Activated CD4-positive, alpha-beta memory T cell treated with anti-CD3 and anti-CD28 coated beads for 36 hours (primary cell): ENCODE results near the gene SMIM22. TPM values are rescaled to one million over a fixed set of nuclear protein-coding genes. Genes with fewer than 3 reads are reported as not detected.

Source experiments
- CTCF ChIA-PET: fragments of 350-600 bp; sonication (Branson Sonifier 250); formaldehyde crosslinking; loops from one replicate; lab custom pipeline; 2021; ENCODE audit warnings: antibody characterized with exemption, inconsistent platforms; lab: Charles Lee
- POLR2A ChIA-PET: fragments of 350-600 bp; sonication (Branson Sonifier 250); formaldehyde crosslinking; loops from one replicate; lab custom pipeline; 2021; ENCODE audit warnings: antibody characterized with exemption; lab: Charles Lee
- DNase-seq: peaks from one replicate; pipeline ENCODE4 v3.0.0-alpha.2; 2020
- H3K27ac Mint-ChIP-seq: one replicate; pipeline ENCODE4 v1.8.0; 2021; ENCODE audit warnings: mixed read lengths
- H3K27me3 Mint-ChIP-seq: one replicate; pipeline ENCODE4 v1.8.0; 2021; ENCODE audit warnings: mixed read lengths
- H3K36me3 Mint-ChIP-seq: one replicate; pipeline ENCODE4 v1.8.0; 2021; ENCODE audit warnings: mixed read lengths
- H3K4me1 Mint-ChIP-seq: one replicate; pipeline ENCODE4 v1.8.0; 2021; ENCODE audit warnings: low read depth, mixed read lengths
- H3K4me3 Mint-ChIP-seq: one replicate; pipeline ENCODE4 v1.8.0; 2021; ENCODE audit warnings: mild to moderate bottlenecking, mixed read lengths
- H3K9me3 Mint-ChIP-seq: one replicate; pipeline ENCODE4 v1.8.0; 2021; ENCODE audit warnings: mixed read lengths
- intact Hi-C: fragments of 100-400 bp; cut with micrococcal nuclease; formaldehyde crosslinking; loops from one replicate; pipeline ENCODE4 v1.15.1; 2023
- total RNA-seq, 2 experiments: library from RNA; stranded (reverse); gene quantifications; one replicate each; pipeline ENCODE4 v1.2.3, GENCODE V29; 2021

The SMIM22 gene
- total RNA-seq, 2 experiments from 2014 or later, result not detected

- H3K4me3 Mint-ChIP-seq, result no peak overlapping the region
- ChIA-PET POLR2A (no interaction called here), CTCF (no interaction called here)
- H3K27me3 Mint-ChIP-seq, result no peaks in the 10 kb centered on the region
- H3K36me3 Mint-ChIP-seq, result peaks cover 47% of the 10 kb centered on the region
- H3K9me3 Mint-ChIP-seq, result no peaks in the 10 kb centered on the region
- H3K27ac Mint-ChIP-seq, result no peak overlapping the region
- no peaks in the 10 kb centered on the region for H3K4me1 Mint-ChIP-seq
- no peak for DNase-seq
- intact Hi-C loops, result no loop called here
Observed at GRCh38 chr16:4813251-4814003, 18.3 kb downstream of the SMIM22 start.

DNA sequence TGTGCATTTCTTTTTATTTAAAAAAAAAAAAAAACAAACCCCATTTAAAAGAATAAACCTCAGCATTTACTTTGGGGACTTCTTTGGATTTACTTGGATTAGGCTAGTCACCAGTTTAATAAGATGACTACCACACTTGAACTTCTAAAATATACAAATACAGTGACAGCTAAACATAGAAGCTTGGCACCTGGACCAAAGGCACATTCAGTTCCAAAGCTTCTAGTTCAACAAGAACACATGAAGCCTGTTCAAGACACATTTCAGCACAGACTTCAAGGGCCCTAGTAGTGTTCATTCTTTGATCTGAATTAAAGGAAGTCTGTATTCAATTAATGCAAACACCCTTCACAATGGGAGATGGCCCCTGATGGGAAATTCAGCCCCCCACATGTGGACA is 18.9 kb downstream of the SMIM22 start:
- Mint-ChIP-seq H3K27ac (no peak overlapping the region), H3K4me1 (no peaks in the 10 kb centered on the region), H3K9me3 (no peaks in the 10 kb centered on the region), H3K36me3 (peaks cover 48% of the 10 kb centered on the region), H3K4me3 (no peak overlapping the region), H3K27me3 (no peaks in the 10 kb centered on the region)
- POLR2A ChIA-PET, result no interaction called here
- intact Hi-C loops, result no loop called here
- DNase-seq, result no peak
- CTCF ChIA-PET, result no interaction called here

- H3K4me3 Mint-ChIP-seq, result no peak overlapping the region
- intact Hi-C loops, result no loop called here
- ChIA-PET POLR2A (no interaction called here), CTCF (interaction anchor here (1.3 kb wide), 1 partner anchor 12 kb away, joined by 3 read pairs; no protein-coding TSS in a partner anchor)
- DNase-seq, result no peak
- no peak overlapping the region for H3K27ac Mint-ChIP-seq
- H3K36me3 Mint-ChIP-seq, result peaks cover 48% of the 10 kb centered on the region
- no peaks in the 10 kb centered on the region for H3K9me3 Mint-ChIP-seq
- no peaks in the 10 kb centered on the region for H3K27me3 Mint-ChIP-seq
- no peaks in the 10 kb centered on the region for H3K4me1 Mint-ChIP-seq
Observed at GRCh38 chr16:4814542-4815173, 19.5 kb downstream of the SMIM22 start.

DNA sequence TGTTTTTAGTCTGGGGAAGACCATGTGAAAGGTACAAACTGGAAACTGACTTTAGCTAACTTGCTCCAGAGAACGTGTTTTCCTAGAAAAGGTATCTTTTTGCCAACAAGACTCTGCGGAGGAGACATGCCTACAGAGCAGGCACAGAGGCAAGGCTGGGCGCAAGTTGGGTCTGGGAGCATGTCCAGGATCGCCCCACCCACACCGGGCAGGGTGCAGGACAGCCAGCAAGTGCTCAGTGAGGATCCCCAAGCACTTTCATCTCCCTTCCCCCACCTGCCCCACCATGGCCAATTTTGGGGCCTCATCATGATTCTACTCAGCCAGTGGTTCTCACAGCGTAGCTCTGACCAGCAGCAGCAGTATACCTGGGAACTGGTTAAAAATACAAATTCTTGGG is 25.5 kb downstream of the SMIM22 start:
- Mint-ChIP-seq H3K36me3 (peaks cover 36% of the 10 kb centered on the region), H3K4me1 (no peaks in the 10 kb centered on the region), H3K9me3 (no peaks in the 10 kb centered on the region), H3K27ac (no peak overlapping the region), H3K27me3 (no peaks in the 10 kb centered on the region), H3K4me3 (no peak overlapping the region)
- POLR2A ChIA-PET, result no interaction called here
- DNase-seq, result no peak
- CTCF ChIA-PET, result no interaction called here
- intact Hi-C loops, result no loop called here

DNA sequence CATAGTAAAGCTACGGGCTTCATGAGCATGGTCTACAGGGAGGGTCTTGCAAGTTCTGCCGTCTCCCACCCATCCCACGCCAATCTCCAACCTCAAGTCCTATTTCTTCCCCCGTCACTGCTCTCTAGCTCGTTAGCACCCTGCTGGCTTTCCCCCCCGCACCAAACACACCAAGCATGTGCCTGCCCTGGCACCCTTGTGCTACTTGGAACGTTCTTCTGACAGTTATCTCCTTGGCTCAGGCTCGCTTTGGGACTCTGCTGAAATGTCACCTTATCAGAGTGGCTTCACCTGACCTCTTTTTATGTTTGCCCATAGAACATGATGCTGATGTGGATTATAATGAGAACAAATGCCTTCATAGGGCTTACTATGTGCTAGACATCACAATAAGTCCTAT is 30.0 kb downstream of the SMIM22 start:
- DNase-seq, result no peak
- Mint-ChIP-seq H3K27me3 (no peaks in the 10 kb centered on the region), H3K4me1 (no peaks in the 10 kb centered on the region), H3K36me3 (peaks cover 40% of the 10 kb centered on the region), H3K4me3 (no peak overlapping the region), H3K9me3 (no peaks in the 10 kb centered on the region), H3K27ac (no peak overlapping the region)
- ChIA-PET CTCF (no interaction called here), POLR2A (no interaction called here)
- intact Hi-C loops, result no loop called here

DNA sequence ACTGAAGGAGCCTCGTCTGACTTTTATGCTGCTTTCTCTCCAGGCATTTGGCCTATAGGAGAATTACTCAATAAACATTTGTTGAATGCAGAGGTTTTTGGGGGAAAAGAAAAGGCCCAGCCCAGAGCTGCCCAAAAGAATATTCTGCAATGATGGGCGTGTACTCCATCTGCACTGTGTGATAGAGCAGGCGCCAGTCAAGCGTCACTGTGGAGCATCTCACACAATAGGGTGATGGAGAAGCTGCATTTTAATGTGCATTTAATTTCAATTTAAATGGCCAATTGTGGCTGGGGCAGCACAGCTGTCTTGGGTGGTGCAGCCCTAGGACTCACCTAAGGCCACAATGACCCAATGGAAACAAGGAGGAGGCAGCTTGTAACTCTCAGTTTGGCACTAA is 31.4 kb downstream of the SMIM22 start:
- no peaks in the 10 kb centered on the region for H3K9me3 Mint-ChIP-seq
- POLR2A ChIA-PET, result no interaction called here
- no peak overlapping the region for H3K4me3 Mint-ChIP-seq
- intact Hi-C loops, result no loop called here
- no peaks in the 10 kb centered on the region for H3K4me1 Mint-ChIP-seq
- H3K27ac Mint-ChIP-seq, result no peak overlapping the region
- peaks cover 43% of the 10 kb centered on the region for H3K36me3 Mint-ChIP-seq
- no peaks in the 10 kb centered on the region for H3K27me3 Mint-ChIP-seq
- no peak for DNase-seq
- CTCF ChIA-PET, result no interaction called here

GRCh38 chr16:4826980-4827379 is 31.8 kb downstream of the SMIM22 start:
- intact Hi-C loops, result no loop called here
- CTCF ChIA-PET, result no interaction called here
- H3K4me1 Mint-ChIP-seq, result no peaks in the 10 kb centered on the region
- H3K27me3 Mint-ChIP-seq, result no peaks in the 10 kb centered on the region
- POLR2A ChIA-PET, result no interaction called here
- no peak overlapping the region for H3K27ac Mint-ChIP-seq
- no peak overlapping the region for H3K4me3 Mint-ChIP-seq
- H3K36me3 Mint-ChIP-seq, result peaks cover 42% of the 10 kb centered on the region
- no peak for DNase-seq
- no peaks in the 10 kb centered on the region for H3K9me3 Mint-ChIP-seq

DNA sequence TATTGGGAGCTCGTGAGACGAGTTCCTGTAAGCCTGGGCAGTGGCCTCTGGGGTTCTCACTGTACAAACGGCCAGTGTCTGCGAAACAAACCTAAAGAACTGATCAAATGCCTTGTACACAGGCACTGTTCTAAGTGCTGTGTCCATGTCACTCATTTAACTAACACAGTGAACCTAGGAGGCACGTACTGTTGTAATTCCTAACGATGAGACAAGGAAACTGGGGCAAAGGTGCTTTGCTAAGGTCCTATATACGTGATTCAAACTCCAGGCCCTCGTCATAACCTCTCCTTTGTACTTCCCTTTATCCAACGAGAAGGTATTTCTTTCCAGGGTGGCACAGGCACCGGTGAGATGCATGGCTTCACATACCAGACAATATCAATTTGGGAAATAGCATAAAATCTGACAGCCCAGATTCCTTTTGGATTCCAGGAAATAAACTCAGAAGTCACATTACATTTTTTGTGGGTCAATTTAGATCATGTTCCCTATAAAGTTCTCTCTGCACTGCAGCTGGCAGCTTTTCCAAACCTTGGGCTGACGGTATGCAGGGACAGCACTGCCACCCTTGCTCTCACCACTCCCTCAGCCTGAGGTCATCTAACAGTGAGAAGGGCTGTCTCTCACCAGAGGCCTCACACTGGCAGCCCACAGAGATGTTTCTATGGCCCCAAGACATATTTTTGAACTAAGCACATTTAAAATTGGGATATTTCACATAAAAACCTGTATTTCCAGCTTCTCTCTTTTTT is 33.6 kb downstream of the SMIM22 start:
- intact Hi-C loops, result no loop called here
- CTCF ChIA-PET, result no interaction called here
- Mint-ChIP-seq H3K27ac (no peak overlapping the region), H3K27me3 (no peaks in the 10 kb centered on the region), H3K4me1 (peaks cover 7% of the 10 kb centered on the region), H3K36me3 (peaks cover 50% of the 10 kb centered on the region), H3K9me3 (no peaks in the 10 kb centered on the region), H3K4me3 (no peak overlapping the region)
- DNase-seq, result no peak
- POLR2A ChIA-PET, result no interaction called here

DNA sequence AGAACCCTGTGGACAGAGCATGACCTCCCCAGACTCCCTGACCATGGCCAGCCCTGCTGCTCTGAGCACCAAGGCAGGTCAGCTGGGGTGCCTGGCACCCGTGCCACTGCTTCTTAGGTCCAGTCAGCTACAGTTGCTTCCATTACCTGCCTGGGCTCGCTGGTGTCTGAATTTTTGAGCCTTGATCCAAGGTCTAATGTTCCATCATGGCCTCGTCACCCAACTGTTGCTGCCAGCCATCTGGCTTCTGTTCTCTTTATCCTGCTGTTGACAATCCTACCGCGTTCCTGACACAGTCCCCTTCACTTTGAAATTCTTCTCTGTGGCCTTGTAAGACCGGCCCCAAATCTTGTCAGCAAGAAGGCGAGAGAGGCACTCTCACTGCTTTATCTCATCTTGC is 35.2 kb downstream of the SMIM22 start:
- ChIA-PET POLR2A (no interaction called here), CTCF (no interaction called here)
- intact Hi-C loops, result no loop called here
- Mint-ChIP-seq H3K4me3 (no peak overlapping the region), H3K27me3 (no peaks in the 10 kb centered on the region), H3K27ac (no peak overlapping the region), H3K9me3 (no peaks in the 10 kb centered on the region), H3K36me3 (peaks cover 39% of the 10 kb centered on the region), H3K4me1 (peaks cover 12% of the 10 kb centered on the region)
- DNase-seq, result no peak

- Mint-ChIP-seq H3K4me3 (no peak overlapping the region), H3K27ac (no peak overlapping the region), H3K4me1 (peaks cover 12% of the 10 kb centered on the region), H3K9me3 (no peaks in the 10 kb centered on the region), H3K27me3 (no peaks in the 10 kb centered on the region), H3K36me3 (peaks cover 42% of the 10 kb centered on the region)
- ChIA-PET CTCF (no interaction called here), POLR2A (no interaction called here)
- intact Hi-C loops, result no loop called here
- DNase-seq, result no peak
Observed at GRCh38 chr16:4831616-4832015, 36.4 kb downstream of the SMIM22 start.

- H3K27me3 Mint-ChIP-seq, result no peaks in the 10 kb centered on the region
- H3K4me3 Mint-ChIP-seq, result no peak overlapping the region
- H3K4me1 Mint-ChIP-seq, result peaks cover 12% of the 10 kb centered on the region
- H3K27ac Mint-ChIP-seq, result no peak overlapping the region
- DNase-seq, result no peak
- H3K36me3 Mint-ChIP-seq, result peaks cover 40% of the 10 kb centered on the region
- ChIA-PET CTCF (no interaction called here), POLR2A (no interaction called here)
- H3K9me3 Mint-ChIP-seq, result no peaks in the 10 kb centered on the region
- intact Hi-C loops, result no loop called here
Observed at GRCh38 chr16:4832698-4833343, 37.7 kb downstream of the SMIM22 start.

GRCh38 chr16:4833584-4833983 is 38.4 kb downstream of the SMIM22 start:
- Mint-ChIP-seq H3K4me1 (peaks cover 12% of the 10 kb centered on the region), H3K4me3 (no peak overlapping the region), H3K36me3 (peaks cover 43% of the 10 kb centered on the region), H3K27me3 (no peaks in the 10 kb centered on the region), H3K9me3 (no peaks in the 10 kb centered on the region), H3K27ac (no peak overlapping the region)
- intact Hi-C loops, result no loop called here
- no peak for DNase-seq
- ChIA-PET CTCF (no interaction called here), POLR2A (no interaction called here)
